ENCODE data around the gene CDC42BPA. TPM values are rescaled to one million over a fixed set of nuclear protein-coding genes. Genes with fewer than 3 reads are reported as not detected.

Gene CDC42BPA
- polyA plus RNA-seq, 1 donor from 2014 or later: 22.9 TPM

- no peaks in the 10 kb centered on the region for H3K79me2 ChIP-seq (replicated peaks; ENCODE audit: insufficient read depth, low read length)
- H3K4me3 ChIP-seq (ENCODE audit: low read length): no peak overlapping the region
- H3F3A ChIP-seq (ENCODE audit: insufficient read depth, low read length, poor library complexity, severe bottlenecking): no peaks in the 10 kb centered on the region
- H4K20me1 ChIP-seq (ENCODE audit: insufficient read depth): no peaks in the 10 kb centered on the region
- peaks cover 6% of the 10 kb centered on the region for H3K36me3 ChIP-seq (ENCODE audit: insufficient read depth, low read length)
- H2AFZ ChIP-seq (ENCODE audit: low read depth, low read length): no peak overlapping the region
- H3K9ac ChIP-seq (ENCODE audit: low read length): no peak overlapping the region
- H3K9me2 ChIP-seq (ENCODE audit: insufficient read depth, low read length): no peaks in the 10 kb centered on the region
- no peak for TF ChIP-seq CTCF (IDR thresholded peaks at IDR 0.05; ENCODE audit: poor library complexity, severe bottlenecking)
- no peak for TF ChIP-seq SMC3 (conservative IDR thresholded peaks at IDR 0.05; ENCODE audit: poor library complexity)
- TF ChIP-seq POLR2AphosphoS5 (IDR thresholded peaks at IDR 0.05): no peak
- TF ChIP-seq EP300 (conservative IDR thresholded peaks at IDR 0.05; ENCODE audit: poor library complexity, severe bottlenecking): no peak
- no peak for TF ChIP-seq MXI1 (conservative IDR thresholded peaks at IDR 0.05; ENCODE audit: poor library complexity, severe bottlenecking)
- TF ChIP-seq TAF1 (IDR thresholded peaks at IDR 0.05; ENCODE audit: low read depth): no peak
- no peak for TF ChIP-seq RAD21 (conservative IDR thresholded peaks at IDR 0.05)
- no peak for TF ChIP-seq REST (IDR thresholded peaks at IDR 0.05; ENCODE audit: borderline replicate concordance)
- no peak for TF ChIP-seq EZH2 (IDR thresholded peaks at IDR 0.05; ENCODE audit: borderline replicate concordance, insufficient read depth, low read length, poor library complexity, severe bottlenecking)
- H3K9me3 ChIP-seq (ENCODE audit: low read length): no peaks in the 10 kb centered on the region
- H3K27me3 ChIP-seq (ENCODE audit: insufficient read depth, low read depth, low read length): no peaks in the 10 kb centered on the region
- no peak overlapping the region for H3K27ac ChIP-seq (ENCODE audit: low read length)
- H3K4me2 ChIP-seq (ENCODE audit: low read length): no peak overlapping the region
These were observed 274.5 kb downstream of the CDC42BPA start for GRCh38 chr1:227043755-227044154.

GRCh38 chr1:227042292-227042691 lies 276.0 kb downstream of the CDC42BPA start:
- H3K27me3 ChIP-seq (ENCODE audit: insufficient read depth, low read depth, low read length): no peaks in the 10 kb centered on the region
- no peaks in the 10 kb centered on the region for H3K9me3 ChIP-seq (ENCODE audit: low read length)
- H3K27ac ChIP-seq (ENCODE audit: low read length): no peak overlapping the region
- no peak overlapping the region for H3K4me2 ChIP-seq (ENCODE audit: low read length)
- H3K9ac ChIP-seq (ENCODE audit: low read length): no peak overlapping the region
- no peaks in the 10 kb centered on the region for H3F3A ChIP-seq (ENCODE audit: insufficient read depth, low read length, poor library complexity, severe bottlenecking)
- H2AFZ ChIP-seq (ENCODE audit: low read depth, low read length): no peak overlapping the region
- TF ChIP-seq RAD21 (conservative IDR thresholded peaks at IDR 0.05) (no peak), EP300 (conservative IDR thresholded peaks at IDR 0.05; ENCODE audit: poor library complexity, severe bottlenecking) (no peak), CTCF (IDR thresholded peaks at IDR 0.05; ENCODE audit: poor library complexity, severe bottlenecking) (no peak), SMC3 (conservative IDR thresholded peaks at IDR 0.05; ENCODE audit: poor library complexity) (no peak)
- H3K36me3 ChIP-seq (ENCODE audit: insufficient read depth, low read length): peaks cover under 1% of the 10 kb centered on the region
- no peaks in the 10 kb centered on the region for H3K9me2 ChIP-seq (ENCODE audit: insufficient read depth, low read length)
- no peak overlapping the region for H3K4me3 ChIP-seq (ENCODE audit: low read length)
- H3K79me2 ChIP-seq (replicated peaks; ENCODE audit: insufficient read depth, low read length): no peaks in the 10 kb centered on the region
- H4K20me1 ChIP-seq (ENCODE audit: insufficient read depth): no peaks in the 10 kb centered on the region
